Fibroblast of lung (primary cell): ENCODE measurements around the gene HS3ST2. TPM values are rescaled to one million over a fixed set of nuclear protein-coding genes. Genes with fewer than 3 reads are reported as not detected.

Experiments used
- DNase-seq, 2 donors: peaks; one replicate each; pipeline versions ENCODE4 v3.0.0 to v3.0.0-alpha.2; 2010; ENCODE audit warnings: low read depth in 2 of 2
- H2AFZ ChIP-seq: 2 replicates; pipeline ENCODE4 v1.5.1; 2012; ENCODE audit warnings: low read length, control low read depth, inconsistent platforms
- H3K27ac ChIP-seq: 2 replicates; pipeline ENCODE4 v1.5.1; 2011; ENCODE audit warnings: low read length, control low read depth; ENCODE audit not compliant: insufficient read depth
- H3K27me3 ChIP-seq: 2 replicates; pipeline ENCODE4 v1.5.1; 2011; ENCODE audit warnings: mild to moderate bottlenecking, low read length; ENCODE audit not compliant: control insufficient read depth, insufficient read depth
- H3K36me3 ChIP-seq: 2 replicates; pipeline ENCODE4 v1.5.1; 2011; ENCODE audit warnings: low read length; ENCODE audit not compliant: control insufficient read depth, insufficient read depth
- H3K4me1 ChIP-seq: 2 replicates; pipeline ENCODE4 v1.5.1; 2011; ENCODE audit warnings: low read length; ENCODE audit not compliant: control insufficient read depth, insufficient read depth; ENCODE audit errors: extremely low read depth
- H3K4me2 ChIP-seq: 2 replicates; pipeline ENCODE4 v1.5.1; 2011; ENCODE audit warnings: low read length, control low read depth; ENCODE audit not compliant: insufficient read depth; ENCODE audit errors: extremely low read depth
- H3K4me3 ChIP-seq, 4 experiments: fragments of 200-600 bp in 1 of 4; sonication (generic) in 1 of 4; replicated peaks in 1 of 4; 2 replicates each; pipeline ENCODE4 v1.5.1; 2011 to 2016; ENCODE audit warnings: low read length in 4 of 4, low read depth in 3 of 4, mild to moderate bottlenecking in 3 of 4, control low read depth in 2 of 4, inconsistent platforms in 1 of 4, mixed read lengths in 1 of 4; ENCODE audit not compliant: insufficient read depth in 1 of 4; ENCODE audit errors: control extremely low read depth in 1 of 4
- H3K79me2 ChIP-seq: 2 replicates; pipeline ENCODE4 v1.5.1; 2012; ENCODE audit warnings: mild to moderate bottlenecking, low read length, inconsistent platforms; ENCODE audit not compliant: control insufficient read depth, insufficient read depth
- H3K9ac ChIP-seq: 2 replicates; pipeline ENCODE4 v1.5.1; 2011; ENCODE audit warnings: mild to moderate bottlenecking, low read length, control low read depth; ENCODE audit not compliant: insufficient read depth
- H3K9me3 ChIP-seq: 2 replicates; pipeline ENCODE4 v1.5.1; 2012; ENCODE audit warnings: low read depth, low read length; ENCODE audit not compliant: control insufficient read depth, insufficient read depth
- H4K20me1 ChIP-seq: 2 replicates; pipeline ENCODE4 v1.5.1; 2011; ENCODE audit warnings: low read length; ENCODE audit not compliant: control insufficient read depth, insufficient read depth; ENCODE audit errors: extremely low read depth
- CTCF ChIP-seq, 2 donors: IDR thresholded peaks in 1 of 2; conservative IDR thresholded peaks in 1 of 2; 1 replicate in 1 of 2; 2 replicates in 1 of 2; pipeline ENCODE4 v1.5.1; 2011 to 2012; ENCODE audit warnings: low read length in 2 of 2, control low read depth in 1 of 2, inconsistent platforms in 1 of 2, low read depth in 1 of 2, mild to moderate bottlenecking in 1 of 2
- EZH2 ChIP-seq: IDR thresholded peaks from 2 replicates; pipeline ENCODE4 v1.5.1; 2012; ENCODE audit warnings: low read length, control low read depth, mild to moderate bottlenecking; ENCODE audit errors: missing control alignments
- polyA plus RNA-seq, 2 donors: library from polyadenylated mRNA; depleted of rRNA in 1 of 2; stranded (reverse) in 1 of 2; unstranded in 1 of 2; fragments of >200 nt; gene quantifications; 2 replicates each; pipeline ENCODE4 v1.2.1, GENCODE V29; 2011 to 2012; ENCODE audit warnings: missing spikeins in 1 of 2
- total RNA-seq: library from RNA; depleted of rRNA; stranded (reverse); fragments of >200 nt; gene quantifications from 2 replicates; pipeline ENCODE4 v1.2.1, GENCODE V29; 2014

The HS3ST2 gene
- total and polyA plus RNA-seq, 2 donors (not counting 1 experiment from before 2014, with no cell fraction given), result not detected

GRCh38 chr16:22882981-22883380 is 69.0 kb downstream of the HS3ST2 start:
- Histone ChIP-seq H3K79me2 (no peaks in the 10 kb centered on the region), H2AFZ (no peak overlapping the region), H4K20me1 (no peaks in the 10 kb centered on the region), H3K36me3 (no peaks in the 10 kb centered on the region), H3K9me3 (no peaks in the 10 kb centered on the region), H3K4me3 (no peak overlapping the region), H3K27me3 (no peaks in the 10 kb centered on the region), H3K4me1 (no peaks in the 10 kb centered on the region), H3K9ac (no peak overlapping the region), H3K4me2 (no peak overlapping the region), H3K27ac (no peak overlapping the region)
- TF ChIP-seq EZH2 (no peak), CTCF (conservative IDR thresholded peaks at IDR 0.05 in 1 of 2, IDR thresholded peaks at IDR 0.05 in 1 of 2; ENCODE audit: low read depth in 1 of 2, low read length in 2 of 2) (no peak)
- DNase-seq, result no peak

DNA sequence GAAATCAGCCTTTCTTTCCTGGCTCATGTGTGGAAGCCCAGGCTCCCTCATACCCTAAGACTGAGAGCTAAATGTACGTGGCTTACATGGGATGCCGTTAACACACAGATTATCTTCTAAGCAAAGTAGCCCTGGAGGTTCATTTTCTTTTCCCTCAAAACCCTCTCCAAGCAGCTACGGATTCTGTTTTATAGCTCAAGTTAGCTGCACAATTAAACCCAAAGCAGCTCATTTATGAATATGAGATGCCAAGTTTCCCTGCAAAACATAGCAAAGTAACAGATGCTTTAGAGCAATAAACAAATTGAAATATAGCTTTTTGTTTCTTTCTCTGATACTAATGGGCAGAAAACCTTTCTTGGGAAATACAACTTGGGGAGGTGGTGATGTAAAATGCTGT is 72.0 kb downstream of the HS3ST2 start:
- no peak for TF ChIP-seq CTCF (conservative IDR thresholded peaks at IDR 0.05 in 1 of 2, IDR thresholded peaks at IDR 0.05 in 1 of 2; ENCODE audit: low read depth in 1 of 2, low read length in 2 of 2)
- no peak for TF ChIP-seq EZH2
- DNase-seq, result no peak
- Histone ChIP-seq H3K9ac (no peak overlapping the region), H3K79me2 (no peaks in the 10 kb centered on the region), H3K4me2 (no peak overlapping the region), H3K36me3 (no peaks in the 10 kb centered on the region), H4K20me1 (no peaks in the 10 kb centered on the region), H3K4me1 (no peaks in the 10 kb centered on the region), H3K27ac (no peak overlapping the region), H3K9me3 (no peaks in the 10 kb centered on the region), H3K27me3 (no peaks in the 10 kb centered on the region), H2AFZ (no peak overlapping the region), H3K4me3 (no peak overlapping the region)

DNA sequence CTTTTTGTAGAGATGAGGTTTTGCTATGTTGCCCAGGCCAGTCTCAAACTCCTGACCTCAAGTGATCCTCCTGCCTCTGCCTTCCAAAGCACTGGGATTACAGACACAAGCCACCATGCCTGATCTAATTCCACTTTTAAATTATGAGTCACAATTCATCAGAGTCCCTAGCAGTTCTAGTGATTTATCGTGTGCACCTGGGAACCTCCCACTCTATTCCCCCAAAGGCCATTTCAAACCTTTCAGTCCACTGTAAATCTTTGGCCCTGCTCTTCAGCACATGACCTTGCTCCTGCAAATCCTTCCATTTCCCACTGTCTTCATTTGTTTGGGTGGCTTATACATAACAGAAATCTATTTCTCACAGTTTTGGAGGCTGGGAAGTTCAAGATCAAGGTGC is 73.0 kb downstream of the HS3ST2 start:
- no peak overlapping the region for H3K4me3 ChIP-seq
- no peak overlapping the region for H3K4me2 ChIP-seq
- H4K20me1 ChIP-seq, result no peaks in the 10 kb centered on the region
- DNase-seq, result no peak
- no peaks in the 10 kb centered on the region for H3K27me3 ChIP-seq
- no peaks in the 10 kb centered on the region for H3K4me1 ChIP-seq
- H3K9ac ChIP-seq, result no peak overlapping the region
- no peaks in the 10 kb centered on the region for H3K36me3 ChIP-seq
- TF ChIP-seq CTCF (conservative IDR thresholded peaks at IDR 0.05 in 1 of 2, IDR thresholded peaks at IDR 0.05 in 1 of 2; ENCODE audit: low read depth in 1 of 2, low read length in 2 of 2), result no peak
- no peak for TF ChIP-seq EZH2
- no peaks in the 10 kb centered on the region for H3K79me2 ChIP-seq
- H2AFZ ChIP-seq, result no peak overlapping the region
- no peak overlapping the region for H3K27ac ChIP-seq
- no peaks in the 10 kb centered on the region for H3K9me3 ChIP-seq
